GM18526 (cell line): ENCODE measurements around the gene NUP93.

ENCODE experiments used
- POLR2A ChIP-seq: IDR thresholded peaks from 3 replicates; pipeline ENCODE4 v1.6.1; 2011; ENCODE audit not compliant: insufficient read length; ENCODE audit errors: extremely low read depth

Gene NUP93

GRCh38 chr16:56726926-56727325 lies 3.0 kb upstream of the NUP93 start:
- TF ChIP-seq POLR2A = no peak

- TF ChIP-seq POLR2A = no peak
Observed at GRCh38 chr16:56728027-56728426, 1.9 kb upstream of the NUP93 start.

GRCh38 chr16:56728980-56729734 lies 772 bp upstream of the NUP93 start:
- no peak for TF ChIP-seq POLR2A

GRCh38 chr16:56732366-56732765 lies 2.4 kb downstream of the NUP93 start:
- TF ChIP-seq POLR2A = no peak

- TF ChIP-seq POLR2A = no peak
Observed at GRCh38 chr16:56732832-56733231, 2.9 kb downstream of the NUP93 start.

GRCh38 chr16:56734429-56734828 lies 4.5 kb downstream of the NUP93 start:
- TF ChIP-seq POLR2A = no peak

GRCh38 chr16:56736476-56736875 lies 6.5 kb downstream of the NUP93 start:
- TF ChIP-seq POLR2A = no peak

- no peak for TF ChIP-seq POLR2A
Observed at GRCh38 chr16:56737539-56737938, 7.6 kb downstream of the NUP93 start.

GRCh38 chr16:56738221-56738620 lies 8.3 kb downstream of the NUP93 start:
- TF ChIP-seq POLR2A = no peak

- TF ChIP-seq POLR2A = no peak
Observed at GRCh38 chr16:56741399-56741798, 11.5 kb downstream of the NUP93 start.

- TF ChIP-seq POLR2A = no peak
Observed at GRCh38 chr16:56742030-56742984, 12.4 kb downstream of the NUP93 start.

- no peak for TF ChIP-seq POLR2A
Observed at GRCh38 chr16:56743840-56744239, 13.9 kb downstream of the NUP93 start.

GRCh38 chr16:56744996-56745640 lies 15.2 kb downstream of the NUP93 start:
- no peak for TF ChIP-seq POLR2A

GRCh38 chr16:56747486-56748045 lies 17.6 kb downstream of the NUP93 start:
- no peak for TF ChIP-seq POLR2A

- TF ChIP-seq POLR2A = no peak
Observed at GRCh38 chr16:56748191-56748590, 18.3 kb downstream of the NUP93 start.
